CD8-positive, alpha-beta memory T cell (primary cell): Measurements from ENCODE around the gene GRID1. TPM values are rescaled to one million over a fixed set of nuclear protein-coding genes. Genes with fewer than 3 reads are reported as not detected.
"Not testable (repeated sequence)": the region's sequence is repeated elsewhere in the genome, so short reads cannot be mapped to it uniquely, and the experiment has no call there.

Experiments
- CTCF ChIA-PET: fragments of 350-600 bp; sonication (Branson Sonifier 250); formaldehyde crosslinking; loops from one replicate; lab custom pipeline; 2021; ENCODE audit warnings: antibody characterized with exemption; lab: Charles Lee
- POLR2A ChIA-PET: fragments of 350-600 bp; sonication (Branson Sonifier 250); formaldehyde crosslinking; loops from one replicate; lab custom pipeline; 2021; ENCODE audit warnings: antibody characterized with exemption; lab: Charles Lee
- DNase-seq, 5 donors: peaks; one replicate each; pipeline versions ENCODE4 v3.0.0 to v3.0.0-alpha.2; 2020 to 2022; ENCODE audit warnings: mixed read lengths in 1 of 5
- H3K27ac ChIP-seq: one replicate; pipeline ENCODE4 v1.7.0; 2013; ENCODE audit warnings: low read depth, mild to moderate bottlenecking, low read length, moderate library complexity
- H3K27me3 ChIP-seq: 2 replicates; pipeline ENCODE4 v1.7.0; 2013; ENCODE audit warnings: low read length, mild to moderate bottlenecking; ENCODE audit not compliant: insufficient read depth, poor library complexity, severe bottlenecking
- H3K36me3 ChIP-seq: 2 replicates; pipeline ENCODE4 v1.7.0; 2013; ENCODE audit warnings: mild to moderate bottlenecking, low read length, moderate library complexity; ENCODE audit not compliant: insufficient read depth
- H3K4me1 ChIP-seq: 2 replicates; pipeline ENCODE4 v1.7.0; 2013; ENCODE audit warnings: mild to moderate bottlenecking, low read length, moderate library complexity; ENCODE audit not compliant: insufficient read depth
- H3K4me3 ChIP-seq: 2 replicates; pipeline ENCODE4 v1.7.0; 2013; ENCODE audit warnings: mild to moderate bottlenecking, low read length
- H3K9me3 ChIP-seq: 2 replicates; pipeline ENCODE4 v1.7.0; 2013; ENCODE audit warnings: mild to moderate bottlenecking, low read length
- H3K27ac Mint-ChIP-seq, 8 donors: one replicate each; pipeline ENCODE4 v1.8.0; 2020 to 2021; ENCODE audit warnings: mixed read lengths in 8 of 8, mild to moderate bottlenecking in 6 of 8, inconsistent platforms in 3 of 8, moderate library complexity in 3 of 8
- H3K27me3 Mint-ChIP-seq, 2 donors: one replicate each; pipeline ENCODE4 v1.8.0; 2020 to 2021; ENCODE audit warnings: mixed read lengths in 2 of 2, mild to moderate bottlenecking in 1 of 2, moderate library complexity in 1 of 2
- H3K36me3 Mint-ChIP-seq, 3 donors: one replicate each; pipeline ENCODE4 v1.8.0; 2020 to 2021; ENCODE audit warnings: mixed read lengths in 3 of 3, inconsistent platforms in 1 of 3, mild to moderate bottlenecking in 1 of 3
- H3K4me1 Mint-ChIP-seq, 3 donors: one replicate each; pipeline ENCODE4 v1.8.0; 2020 to 2021; ENCODE audit warnings: mixed read lengths in 3 of 3, inconsistent platforms in 1 of 3, mild to moderate bottlenecking in 1 of 3
- H3K4me3 Mint-ChIP-seq, 7 donors: one replicate each; pipeline ENCODE4 v1.8.0; 2020 to 2021; ENCODE audit warnings: mixed read lengths in 7 of 7, mild to moderate bottlenecking in 6 of 7, moderate library complexity in 4 of 7, inconsistent platforms in 2 of 7
- H3K9me3 Mint-ChIP-seq, 5 donors: one replicate each; pipeline ENCODE4 v1.8.0; 2020 to 2022; ENCODE audit warnings: mixed read lengths in 5 of 5, mild to moderate bottlenecking in 3 of 5, moderate library complexity in 2 of 5, inconsistent platforms in 1 of 5
- polyA plus RNA-seq: library from polyadenylated mRNA; unstranded; fragments of 300-500 nt; fragmentation: Illumina TruSeq; gene quantifications from one replicate; pipeline ENCODE4 v1.2.3, GENCODE V29; 2021
- total RNA-seq, 2 experiments: library from RNA; stranded (reverse); gene quantifications; one replicate each; pipeline ENCODE4 v1.2.3, GENCODE V29; 2021

Gene GRID1
- total and polyA plus RNA-seq, 3 experiments from 2014 or later: not detected

DNA sequence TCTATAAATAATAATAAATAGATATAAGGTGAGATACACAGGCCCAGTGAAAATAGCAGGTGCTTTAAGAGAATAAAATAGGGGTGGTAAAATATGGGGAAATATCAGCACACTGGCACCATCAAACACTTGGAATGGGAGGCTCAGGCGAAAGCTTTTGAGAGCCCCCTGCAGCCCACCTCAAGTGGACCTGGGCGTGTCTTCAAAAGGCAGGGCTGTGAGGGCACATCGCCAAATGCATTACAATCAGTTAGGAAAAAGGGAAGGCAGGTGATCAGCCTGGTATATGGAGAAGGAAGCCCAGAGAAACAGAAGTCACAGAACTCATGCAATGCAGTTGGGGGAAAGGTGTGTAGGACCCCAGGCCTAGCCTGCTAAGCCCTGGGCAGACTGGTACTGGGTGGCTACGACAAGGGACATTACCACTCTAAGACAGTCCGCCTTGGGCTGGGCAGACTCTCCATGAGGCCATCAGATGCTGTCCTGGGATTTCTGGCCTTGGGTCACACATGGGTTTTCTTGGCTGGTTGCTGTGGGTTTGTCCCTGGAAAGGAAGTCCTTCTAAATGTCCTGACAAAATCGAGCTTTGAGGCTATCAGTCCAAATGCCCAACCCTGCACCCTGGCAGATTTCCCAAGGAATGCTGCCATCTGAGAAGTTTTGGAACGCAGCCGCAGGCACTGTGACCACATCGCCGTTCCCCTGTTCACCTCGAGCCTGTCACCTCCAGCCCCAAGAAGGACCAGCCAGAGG is 330.6 kb downstream of the GRID1 start:
- H3K4me1 ChIP-seq: no peaks in the 10 kb centered on the region
- H3K4me3 Mint-ChIP-seq: no peak overlapping the region
- H3K27me3 Mint-ChIP-seq: peaks cover 0 to 4% of the 10 kb centered on the region in 2 donors
- ChIA-PET POLR2A (no interaction called here), CTCF (no interaction called here)
- H3K9me3 ChIP-seq: no peaks in the 10 kb centered on the region
- H3K9me3 Mint-ChIP-seq: no peaks in the 10 kb centered on the region
- H3K4me1 Mint-ChIP-seq: peaks cover 0 to 4% (median 0%) of the 10 kb centered on the region in 3 donors
- no peaks in the 10 kb centered on the region for H3K36me3 ChIP-seq
- no peak overlapping the region for H3K27ac Mint-ChIP-seq
- no peak overlapping the region for H3K4me3 ChIP-seq
- H3K27me3 ChIP-seq: no peaks in the 10 kb centered on the region
- no peaks in the 10 kb centered on the region for H3K36me3 Mint-ChIP-seq
- DNase-seq: no peak
- H3K27ac ChIP-seq: no peak overlapping the region

DNA sequence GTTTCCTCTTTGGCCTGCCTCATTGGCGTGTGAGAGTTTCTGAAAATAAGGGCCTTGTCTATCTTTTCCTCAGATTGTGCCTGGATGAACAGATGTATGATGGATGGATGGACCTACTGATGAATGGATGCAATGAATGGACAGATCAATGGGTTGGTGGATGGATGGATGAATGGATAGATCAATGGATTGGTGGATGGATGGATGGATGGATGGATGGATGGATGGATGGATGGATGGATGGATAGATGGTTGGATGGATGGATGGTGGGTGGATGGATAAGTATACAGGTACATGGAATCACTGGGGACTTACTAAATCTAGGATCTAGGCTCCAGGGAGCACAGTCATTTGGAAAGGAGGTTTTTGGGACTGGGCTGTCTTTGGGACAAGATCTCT is 331.9 kb downstream of the GRID1 start:
- Histone ChIP-seq H3K4me3 (no peak overlapping the region), H3K4me1 (no peaks in the 10 kb centered on the region), H3K27ac (no peak overlapping the region), H3K36me3 (no peaks in the 10 kb centered on the region), H3K9me3 (no peaks in the 10 kb centered on the region), H3K27me3 (no peaks in the 10 kb centered on the region)
- no peaks in the 10 kb centered on the region for H3K36me3 Mint-ChIP-seq
- no peaks in the 10 kb centered on the region for H3K4me1 Mint-ChIP-seq
- ChIA-PET CTCF (no interaction called here), POLR2A (no interaction called here)
- no peak overlapping the region for H3K4me3 Mint-ChIP-seq
- DNase-seq: no peak
- no peak overlapping the region for H3K27ac Mint-ChIP-seq
- peaks cover 0 to 6% of the 10 kb centered on the region in 2 donors for H3K27me3 Mint-ChIP-seq
- no peaks in the 10 kb centered on the region for H3K9me3 Mint-ChIP-seq

- Mint-ChIP-seq H3K27ac (no peak overlapping the region), H3K36me3 (no peaks in the 10 kb centered on the region), H3K4me3 (no peak overlapping the region), H3K9me3 (no peaks in the 10 kb centered on the region), H3K4me1 (no peaks in the 10 kb centered on the region), H3K27me3 (peaks cover 0 to 7% of the 10 kb centered on the region in 2 donors)
- POLR2A ChIA-PET: no interaction called here
- no peak for DNase-seq
- Histone ChIP-seq H3K4me1 (no peaks in the 10 kb centered on the region), H3K4me3 (no peak overlapping the region), H3K27me3 (no peaks in the 10 kb centered on the region), H3K27ac (no peak overlapping the region), H3K9me3 (no peaks in the 10 kb centered on the region), H3K36me3 (no peaks in the 10 kb centered on the region)
- CTCF ChIA-PET: no interaction called here
These were observed 333.0 kb downstream of the GRID1 start for GRCh38 chr10:86033581-86033980.

DNA sequence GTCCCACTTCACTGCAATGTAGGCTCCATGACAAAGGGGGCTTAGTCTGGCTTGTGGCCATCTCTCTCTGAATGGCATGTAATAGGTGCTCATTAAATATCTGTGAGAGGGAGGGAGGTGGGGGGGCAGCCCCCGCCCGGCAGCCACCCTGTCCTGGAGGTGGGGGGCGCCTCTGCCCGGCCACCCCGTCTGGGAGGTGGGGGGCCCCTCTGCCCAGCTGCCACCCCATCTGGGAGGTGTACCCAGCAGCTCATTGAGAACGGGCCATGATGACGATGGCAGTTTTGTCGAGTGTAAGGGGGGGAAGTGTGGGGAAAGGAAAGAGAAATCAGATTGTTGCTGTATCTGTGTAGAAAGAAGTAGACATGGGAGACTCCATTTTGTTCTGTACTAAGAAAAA is 334.5 kb downstream of the GRID1 start:
- POLR2A ChIA-PET, H3K27ac ChIP-seq, H3K9me3 Mint-ChIP-seq, H3K4me1 Mint-ChIP-seq, H3K36me3 Mint-ChIP-seq, H3K27ac Mint-ChIP-seq, H3K4me3 ChIP-seq, H3K36me3 ChIP-seq, CTCF ChIA-PET, H3K4me3 Mint-ChIP-seq, H3K9me3 ChIP-seq, DNase-seq, H3K4me1 ChIP-seq, H3K27me3 ChIP-seq: not testable (repeated sequence)
- H3K27me3 Mint-ChIP-seq: peaks cover 3 to 11% of the 10 kb centered on the region in 2 donors

DNA sequence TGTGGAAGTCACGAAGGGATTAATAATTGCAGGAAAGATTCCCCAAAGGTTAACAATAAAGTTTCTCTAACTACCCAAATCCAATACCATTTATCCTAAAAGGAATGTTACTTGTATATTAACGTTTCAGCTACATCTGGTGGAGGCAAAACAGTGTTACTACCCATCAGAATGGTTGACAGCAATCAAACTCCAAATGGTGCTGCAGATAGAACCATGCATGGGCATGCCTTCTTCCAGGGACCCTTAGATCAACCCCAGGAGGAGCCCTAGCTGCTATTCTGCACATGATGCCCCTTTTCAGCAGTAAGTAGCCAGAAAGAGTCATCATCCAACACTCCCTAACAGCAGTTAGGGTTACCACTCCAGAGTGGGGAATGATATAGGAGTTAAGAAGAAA is 336.3 kb downstream of the GRID1 start:
- no peak overlapping the region for H3K4me3 Mint-ChIP-seq
- Histone ChIP-seq H3K4me3 (no peak overlapping the region), H3K27me3 (no peaks in the 10 kb centered on the region), H3K36me3 (no peaks in the 10 kb centered on the region), H3K27ac (no peak overlapping the region), H3K4me1 (no peaks in the 10 kb centered on the region), H3K9me3 (no peaks in the 10 kb centered on the region)
- H3K27ac Mint-ChIP-seq: no peak overlapping the region
- ChIA-PET CTCF (no interaction called here), POLR2A (interaction anchor here (0.6 kb wide), 1 partner anchor 192 kb away, joined by 4 read pairs; no protein-coding TSS in a partner anchor)
- no peaks in the 10 kb centered on the region for H3K36me3 Mint-ChIP-seq
- H3K4me1 Mint-ChIP-seq: no peaks in the 10 kb centered on the region
- H3K27me3 Mint-ChIP-seq: peaks cover 3 to 11% of the 10 kb centered on the region in 2 donors
- H3K9me3 Mint-ChIP-seq: no peaks in the 10 kb centered on the region
- DNase-seq: no peak

DNA sequence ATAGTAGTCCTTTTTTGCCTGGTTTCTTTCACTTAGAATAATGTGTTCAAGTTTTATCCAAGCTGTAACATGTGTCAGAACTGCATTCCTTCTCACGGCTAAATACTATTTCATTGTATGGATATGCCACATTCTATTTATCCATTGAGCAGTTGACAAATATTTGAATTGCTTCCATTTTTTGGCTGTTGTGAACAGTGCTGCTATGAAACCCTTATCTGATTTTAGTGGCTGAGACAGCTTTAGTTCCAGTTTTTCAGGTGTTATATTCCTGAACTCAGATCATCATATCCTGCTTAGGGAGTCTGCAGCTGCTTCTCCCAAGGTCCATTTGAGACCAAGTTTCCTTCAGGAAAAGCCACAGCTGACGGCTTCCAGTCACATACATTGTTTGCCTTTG is 339.2 kb downstream of the GRID1 start:
- Mint-ChIP-seq H3K4me3 (no peak overlapping the region), H3K9me3 (no peaks in the 10 kb centered on the region), H3K4me1 (no peaks in the 10 kb centered on the region), H3K36me3 (no peaks in the 10 kb centered on the region), H3K27ac (no peak overlapping the region), H3K27me3 (peaks cover 3 to 9% of the 10 kb centered on the region in 2 donors)
- Histone ChIP-seq H3K36me3 (no peaks in the 10 kb centered on the region), H3K4me3 (no peak overlapping the region), H3K4me1 (no peaks in the 10 kb centered on the region), H3K27ac (no peak overlapping the region), H3K9me3 (no peaks in the 10 kb centered on the region), H3K27me3 (no peaks in the 10 kb centered on the region)
- DNase-seq: no peak
- POLR2A ChIA-PET: no interaction called here
- CTCF ChIA-PET: no interaction called here

- DNase-seq: no peak
- POLR2A ChIA-PET: no interaction called here
- no peaks in the 10 kb centered on the region for H3K9me3 ChIP-seq
- no peak overlapping the region for H3K27ac ChIP-seq
- H3K4me3 Mint-ChIP-seq: no peak overlapping the region
- H3K27ac Mint-ChIP-seq: no peak overlapping the region
- H3K27me3 Mint-ChIP-seq: peaks cover 3 to 6% of the 10 kb centered on the region in 2 donors
- H3K4me3 ChIP-seq: no peak overlapping the region
- H3K4me1 ChIP-seq: no peaks in the 10 kb centered on the region
- H3K27me3 ChIP-seq: no peaks in the 10 kb centered on the region
- H3K4me1 Mint-ChIP-seq: no peaks in the 10 kb centered on the region
- H3K36me3 Mint-ChIP-seq: no peaks in the 10 kb centered on the region
- H3K9me3 Mint-ChIP-seq: no peaks in the 10 kb centered on the region
- CTCF ChIA-PET: no interaction called here
- no peaks in the 10 kb centered on the region for H3K36me3 ChIP-seq
These were observed 341.1 kb downstream of the GRID1 start for GRCh38 chr10:86025509-86025908.

DNA sequence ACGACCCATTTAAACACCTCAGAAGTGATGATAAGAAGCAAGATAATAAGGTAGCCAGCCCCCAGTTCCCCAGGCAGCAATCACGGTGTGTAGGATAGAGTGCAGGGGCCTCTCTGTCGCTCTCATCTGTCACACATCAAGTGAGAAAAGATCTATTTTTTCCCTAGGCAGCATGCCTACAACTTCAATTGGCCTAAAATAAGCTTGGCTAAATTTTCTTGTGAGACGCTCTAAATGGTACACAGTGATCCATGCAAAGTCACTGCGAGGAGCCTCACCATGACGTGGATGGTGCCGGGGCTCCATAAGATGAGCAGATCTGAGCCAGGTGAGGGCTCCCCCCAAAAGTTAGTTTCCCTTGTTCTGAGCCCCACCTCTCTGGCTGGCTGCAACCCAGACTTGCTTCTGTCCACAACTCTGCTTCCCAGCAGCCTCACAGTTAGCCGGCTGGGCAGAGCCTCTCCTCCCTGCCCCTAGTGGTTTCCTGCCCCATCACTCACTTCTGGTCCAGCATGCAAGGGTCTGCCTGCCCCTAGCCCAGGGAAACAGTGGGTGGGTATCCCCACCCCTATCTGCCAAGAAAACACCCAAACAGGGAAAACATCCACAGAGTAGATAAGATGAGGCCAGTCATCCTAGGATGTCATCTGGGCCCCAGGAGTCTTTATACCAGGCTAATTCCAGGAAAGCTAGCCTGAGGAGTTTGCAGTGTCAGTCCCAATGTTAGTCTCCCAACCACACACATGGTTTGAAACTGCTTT is 342.1 kb downstream of the GRID1 start:
- Histone ChIP-seq H3K27ac (no peak overlapping the region), H3K36me3 (no peaks in the 10 kb centered on the region), H3K4me1 (no peaks in the 10 kb centered on the region), H3K4me3 (no peak overlapping the region), H3K27me3 (no peaks in the 10 kb centered on the region), H3K9me3 (no peaks in the 10 kb centered on the region)
- no peaks in the 10 kb centered on the region for H3K9me3 Mint-ChIP-seq
- H3K27ac Mint-ChIP-seq: no peak overlapping the region
- peak overlapping the region in 1 of 7 donors; percentile 70 for H3K4me3 Mint-ChIP-seq
- POLR2A ChIA-PET: no interaction called here
- H3K27me3 Mint-ChIP-seq: peaks cover 3 to 5% of the 10 kb centered on the region in 2 donors
- H3K36me3 Mint-ChIP-seq: no peaks in the 10 kb centered on the region
- no peak for DNase-seq
- CTCF ChIA-PET: no interaction called here
- H3K4me1 Mint-ChIP-seq: no peaks in the 10 kb centered on the region
